ENCODE results near the gene EWSR1. TPM values are rescaled to one million over a fixed set of nuclear protein-coding genes. Genes with fewer than 3 reads are reported as not detected.

The EWSR1 gene
- total and polyA plus RNA-seq, 7 donors, result 78.5 to 230 (median 152) TPM

DNA sequence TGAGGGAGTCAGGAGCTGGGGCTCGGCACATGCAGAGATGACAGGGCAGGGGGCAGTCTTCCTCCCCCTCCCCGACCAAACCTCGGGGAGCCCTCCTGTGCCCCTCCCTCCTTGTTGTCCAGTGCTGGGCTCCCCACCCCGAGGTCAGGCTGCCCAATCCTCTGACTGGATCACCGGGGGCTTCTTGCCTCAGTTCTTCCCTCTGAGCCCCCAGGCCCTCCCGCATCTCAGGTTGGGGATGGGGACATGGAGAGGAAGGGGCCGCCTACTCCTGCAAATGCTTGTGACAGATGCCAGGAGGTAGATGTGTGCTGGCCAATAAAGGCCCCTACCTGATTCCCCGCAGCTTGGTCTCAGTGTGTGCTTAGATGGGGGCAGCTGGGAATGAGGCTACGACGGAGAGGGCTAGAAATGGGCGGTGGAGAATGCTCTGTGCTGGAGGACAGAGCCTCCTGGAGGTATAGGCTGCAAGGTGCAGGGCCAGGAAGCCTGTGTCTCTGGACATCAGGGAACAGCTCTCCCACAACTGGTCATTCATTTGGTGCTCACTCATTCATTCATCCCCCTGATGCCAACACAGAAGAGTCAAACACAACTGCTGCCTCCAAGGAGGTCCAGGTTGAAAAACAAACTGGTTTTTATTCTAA is 8.7 kb upstream of the EWSR1 start:
- Histone ChIP-seq H3K27ac (no peak overlapping the region), H3K27me3 (ENCODE audit: insufficient read depth in 3 of 3, low read length in 2 of 3) (no peaks in the 10 kb centered on the region), H3K36me3 (ENCODE audit: insufficient read depth in 1 of 2, low read depth in 1 of 2) (peaks cover 0 to 26% of the 10 kb centered on the region in 2 donors), H3K9me3 (no peaks in the 10 kb centered on the region), H3K4me1 (peaks cover 12% of the 10 kb centered on the region), H3K4me3 (no peak overlapping the region)
- ATAC-seq (no peak), DNase-seq (no peak)
- TF ChIP-seq, protein P1, sequence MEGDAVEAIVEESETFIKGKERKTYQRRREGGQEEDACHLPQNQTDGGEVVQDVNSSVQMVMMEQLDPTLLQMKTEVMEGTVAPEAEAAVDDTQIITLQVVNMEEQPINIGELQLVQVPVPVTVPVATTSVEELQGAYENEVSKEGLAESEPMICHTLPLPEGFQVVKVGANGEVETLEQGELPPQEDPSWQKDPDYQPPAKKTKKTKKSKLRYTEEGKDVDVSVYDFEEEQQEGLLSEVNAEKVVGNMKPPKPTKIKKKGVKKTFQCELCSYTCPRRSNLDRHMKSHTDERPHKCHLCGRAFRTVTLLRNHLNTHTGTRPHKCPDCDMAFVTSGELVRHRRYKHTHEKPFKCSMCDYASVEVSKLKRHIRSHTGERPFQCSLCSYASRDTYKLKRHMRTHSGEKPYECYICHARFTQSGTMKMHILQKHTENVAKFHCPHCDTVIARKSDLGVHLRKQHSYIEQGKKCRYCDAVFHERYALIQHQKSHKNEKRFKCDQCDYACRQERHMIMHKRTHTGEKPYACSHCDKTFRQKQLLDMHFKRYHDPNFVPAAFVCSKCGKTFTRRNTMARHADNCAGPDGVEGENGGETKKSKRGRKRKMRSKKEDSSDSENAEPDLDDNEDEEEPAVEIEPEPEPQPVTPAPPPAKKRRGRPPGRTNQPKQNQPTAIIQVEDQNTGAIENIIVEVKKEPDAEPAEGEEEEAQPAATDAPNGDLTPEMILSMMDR (IDR thresholded peaks at IDR 0.05), result no peak
- WGBS, 3 donors, result 74 to 87% (median 80%) methylated on average over 10 to 11 of the region's 11 CpGs
- intact Hi-C loops (cut with DNase I), result no loop called here

DNA sequence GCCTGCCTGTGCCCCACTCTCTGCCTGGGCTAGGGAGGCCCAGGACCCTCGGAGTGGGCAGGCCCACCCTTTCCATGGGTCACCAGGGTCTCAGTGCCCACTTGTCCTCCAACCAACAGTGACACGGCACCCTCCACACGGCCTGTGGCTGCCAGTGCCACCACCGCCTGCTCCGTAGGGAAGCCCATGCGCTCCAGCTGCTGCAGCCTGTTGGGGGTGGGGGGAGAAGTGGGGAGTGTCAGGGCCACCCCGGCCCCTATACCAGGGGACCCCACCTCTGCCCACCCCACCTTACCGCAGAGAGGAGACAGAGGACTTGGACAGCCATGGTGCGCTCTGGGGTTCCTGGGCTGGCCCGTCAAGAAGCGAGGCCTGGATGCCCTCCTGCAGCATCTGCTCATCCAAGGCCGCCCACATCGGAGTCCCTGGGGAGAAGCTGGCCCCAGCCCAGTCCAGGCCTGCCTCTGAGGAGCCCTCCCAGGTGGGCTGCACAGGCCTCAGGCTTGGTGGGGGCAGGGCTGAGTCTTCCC is 8.0 kb upstream of the EWSR1 start:
- TF ChIP-seq, protein P1 (IDR thresholded peaks at IDR 0.05), result no peak
- Histone ChIP-seq H3K27ac (no peak overlapping the region), H3K4me3 (no peak overlapping the region), H3K4me1 (peaks cover 12% of the 10 kb centered on the region), H3K36me3 (ENCODE audit: insufficient read depth in 1 of 2, low read depth in 1 of 2) (peaks cover 0 to 34% of the 10 kb centered on the region in 2 donors), H3K27me3 (ENCODE audit: insufficient read depth in 3 of 3, low read length in 2 of 3) (no peaks in the 10 kb centered on the region), H3K9me3 (no peaks in the 10 kb centered on the region)
- intact Hi-C loops (cut with DNase I), result no loop called here
- peak in 1 of 4 donors; percentile 16 for ATAC-seq
- 80 to 89% (median 81%) methylated on average over 12 to 13 of the region's 13 CpGs for WGBS, 3 donors
- DNase-seq, result no peak

DNA sequence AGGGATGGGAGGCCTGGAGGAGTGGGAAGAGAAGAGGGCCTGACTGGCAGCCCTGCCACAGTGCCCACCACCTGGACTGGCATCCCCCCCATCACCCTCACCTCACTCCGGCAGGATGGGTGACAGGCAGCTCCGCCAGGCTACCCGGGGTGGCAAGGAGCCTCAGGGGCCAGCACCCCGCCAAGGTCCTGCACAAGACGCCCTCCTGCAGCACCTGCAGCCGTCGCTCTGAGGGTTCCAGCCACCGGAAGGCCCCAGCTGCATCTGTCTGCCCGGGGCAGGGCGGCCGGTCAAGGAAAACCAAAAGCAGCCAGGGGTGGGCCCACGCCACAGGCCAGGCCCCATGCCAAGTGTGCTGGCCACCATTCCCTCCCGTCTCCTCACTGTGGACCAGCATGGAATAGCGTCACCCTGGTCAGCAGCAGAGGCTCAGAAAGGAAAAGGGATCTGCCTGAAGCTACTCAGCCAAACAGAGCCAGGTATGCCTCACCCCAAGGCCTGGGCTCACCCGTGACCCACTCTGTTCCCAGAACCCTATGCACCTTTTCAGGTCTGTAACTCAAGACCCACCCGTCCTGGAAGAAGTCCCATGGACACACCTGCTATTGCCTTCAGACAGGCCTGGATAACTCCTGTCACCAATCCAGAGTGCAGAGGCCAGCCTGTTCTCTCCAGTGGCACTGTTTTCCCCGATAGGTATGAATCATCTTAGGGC is 7.3 kb upstream of the EWSR1 start:
- H3K9me3 ChIP-seq, result no peaks in the 10 kb centered on the region
- WGBS, 3 donors, result 59 to 75% (median 68%) methylated on average over 15 to 17 of the region's 17 CpGs
- H3K27ac ChIP-seq, result no peak overlapping the region
- no peaks in the 10 kb centered on the region for H3K27me3 ChIP-seq (ENCODE audit: insufficient read depth in 3 of 3, low read length in 2 of 3)
- intact Hi-C loops (cut with DNase I), result no loop called here
- H3K4me1 ChIP-seq, result peaks cover 12% of the 10 kb centered on the region
- H3K4me3 ChIP-seq, result no peak overlapping the region
- TF ChIP-seq, protein P1 (IDR thresholded peaks at IDR 0.05), result no peak
- DNase-seq, result no peak
- H3K36me3 ChIP-seq (ENCODE audit: insufficient read depth in 1 of 2, low read depth in 1 of 2), result peaks cover 0 to 40% of the 10 kb centered on the region in 2 donors
- peak in 3 of 4 donors; percentile 18 to 32 (median 21) for ATAC-seq

DNA sequence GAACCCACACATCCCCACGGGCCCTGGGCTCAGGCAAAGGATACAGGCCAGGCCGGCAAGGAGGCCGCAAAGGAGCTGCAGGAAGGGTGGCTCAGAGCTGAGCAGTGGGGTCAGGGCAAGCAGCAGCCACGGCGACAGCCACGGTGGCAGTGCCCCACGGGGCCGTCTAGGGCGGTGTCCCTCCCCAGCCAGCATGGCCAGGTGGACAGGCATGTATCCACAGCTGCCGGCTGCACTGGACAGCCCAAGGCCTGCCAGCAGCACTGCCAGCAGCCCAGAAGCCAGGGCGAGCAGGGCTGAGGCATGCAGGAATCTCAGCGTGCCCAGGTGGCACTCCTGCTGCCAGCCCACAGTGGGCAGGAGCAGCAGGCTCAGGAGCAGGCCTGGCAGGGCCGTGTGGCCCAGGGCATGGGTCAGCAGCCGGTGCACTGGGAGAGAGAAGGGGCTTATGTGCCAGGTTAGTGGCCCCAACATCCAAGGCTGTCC is 4.2 kb upstream of the EWSR1 start:
- Histone ChIP-seq H3K36me3 (ENCODE audit: insufficient read depth in 1 of 2, low read depth in 1 of 2) (peaks cover 0 to 41% of the 10 kb centered on the region in 2 donors), H3K27ac (peak overlapping the region; percentile 34), H3K9me3 (no peaks in the 10 kb centered on the region), H3K4me1 (peaks cover 23% of the 10 kb centered on the region), H3K27me3 (ENCODE audit: insufficient read depth in 3 of 3, low read length in 2 of 3) (no peaks in the 10 kb centered on the region), H3K4me3 (no peak overlapping the region)
- 36 to 46% (median 46%) methylated on average over 12 to 14 of the region's 14 CpGs for WGBS, 3 donors
- DNase-seq (no peak), ATAC-seq (peak in 1 of 4 donors; percentile 39)
- TF ChIP-seq, protein P1 (IDR thresholded peaks at IDR 0.05), result no peak
- intact Hi-C loops (cut with DNase I), result no loop called here

Measured in psoas muscle (tissue), 8 donors.